Lower lobe of right lung (tissue), 2 donors: ENCODE results near the gene SOCS3. TPM values are rescaled to one million over a fixed set of nuclear protein-coding genes. Genes with fewer than 3 reads are reported as not detected.

Experiments used
- ATAC-seq, 2 donors: fragments of 200-7000 bp; cut with Tn5 transposase; one replicate each; pipeline ENCODE4 v1.9.1; 2020 to 2022; ENCODE audit warnings: mild to moderate bottlenecking in 2 of 2, moderate library complexity in 2 of 2
- DNase-seq: peaks from one replicate; pipeline ENCODE4 v3.0.0-alpha.2; 2020
- H3K27ac ChIP-seq: fragments of 200-600 bp; one replicate; pipeline ENCODE4 v1.8.0; 2022
- H3K27me3 ChIP-seq: fragments of 200-600 bp; one replicate; pipeline ENCODE4 v1.8.0; 2022; ENCODE audit warnings: low read depth
- H3K36me3 ChIP-seq: fragments of 200-600 bp; one replicate; pipeline ENCODE4 v1.8.0; 2022; ENCODE audit warnings: mild to moderate bottlenecking
- H3K4me1 ChIP-seq: fragments of 200-600 bp; one replicate; pipeline ENCODE4 v1.8.0; 2022
- H3K4me3 ChIP-seq: fragments of 200-600 bp; one replicate; pipeline ENCODE4 v1.8.0; 2022; ENCODE audit warnings: mild to moderate bottlenecking
- H3K9me3 ChIP-seq: fragments of 200-600 bp; one replicate; pipeline ENCODE4 v1.8.0; 2022
- CTCF ChIP-seq: fragments of 200-600 bp; IDR thresholded peaks from one replicate; pipeline ENCODE4 v1.8.0; 2022; ENCODE audit warnings: antibody characterized with exemption, mild to moderate bottlenecking
- intact Hi-C: fragments of 100-400 bp; cut with DNase I; formaldehyde crosslinking; loops from one replicate; pipeline ENCODE4 v1.11.0; 2022
- total RNA-seq: library from RNA; stranded (reverse); fragmentation: NEBNext Ultra II Directional; extraction: Animal tissue kit (Norgen Biotek cat#: 25700); gene quantifications from one replicate; pipeline ENCODE4 v1.2.1, GENCODE V29; 2021
- donor health status: DM: no; HTN: yes; CAD: no; lungs with severe emphysema.

Gene SOCS3
- total RNA-seq, 1 donor from 2014 or later: 69.5 TPM

DNA sequence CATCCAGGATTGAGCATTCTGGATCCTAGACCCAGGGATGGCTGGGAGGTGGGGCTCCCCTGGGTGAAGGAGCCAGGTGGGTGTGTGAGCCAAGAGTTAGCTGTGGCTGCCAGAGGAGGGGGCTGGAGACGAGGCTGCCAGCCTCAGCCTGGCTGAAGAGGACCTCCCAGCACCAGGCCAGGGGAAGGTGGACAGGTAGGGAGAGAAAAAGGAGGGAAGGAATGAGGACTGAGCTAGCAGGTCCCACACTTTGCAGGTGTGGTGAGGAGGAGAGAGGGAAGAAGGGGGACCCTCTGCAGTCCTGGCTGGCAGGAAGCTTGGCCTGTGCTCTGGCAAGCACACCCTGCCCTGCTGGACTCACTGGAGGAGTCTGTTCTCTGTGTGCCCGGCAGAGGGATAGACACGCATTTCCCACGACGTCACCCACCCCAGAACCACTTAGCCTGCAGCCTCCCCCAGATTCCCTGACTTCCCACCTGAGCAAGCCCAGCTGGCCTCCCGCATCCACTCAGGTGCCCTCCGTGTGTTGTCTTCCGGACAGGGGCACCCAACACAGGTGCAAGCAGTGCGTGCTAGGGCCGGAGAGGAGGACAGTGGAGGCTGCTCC, 42.0 kb downstream of the SOCS3 start:
- ATAC-seq (no peak), DNase-seq (no peak)
- no peak for TF ChIP-seq CTCF
- peak overlapping the region; percentile 39 for H3K27ac ChIP-seq
- H3K9me3 ChIP-seq: no peaks in the 10 kb centered on the region
- H3K27me3 ChIP-seq: no peaks in the 10 kb centered on the region
- intact Hi-C loops: no loop called here
- H3K4me3 ChIP-seq: no peak overlapping the region
- H3K36me3 ChIP-seq: no peaks in the 10 kb centered on the region
- peaks cover 51% of the 10 kb centered on the region for H3K4me1 ChIP-seq

GRCh38 chr17:78316867-78317789, 42.7 kb downstream of the SOCS3 start:
- no peaks in the 10 kb centered on the region for H3K9me3 ChIP-seq
- peak overlapping the region; percentile 84 for H3K27ac ChIP-seq
- ATAC-seq: peak; percentile 45 to 72
- H3K27me3 ChIP-seq: no peaks in the 10 kb centered on the region
- intact Hi-C loops: no loop called here
- H3K4me1 ChIP-seq: peaks cover 44% of the 10 kb centered on the region
- no peak overlapping the region for H3K4me3 ChIP-seq
- H3K36me3 ChIP-seq: no peaks in the 10 kb centered on the region
- TF ChIP-seq CTCF: no peak
- peak; percentile 77 for DNase-seq

DNA sequence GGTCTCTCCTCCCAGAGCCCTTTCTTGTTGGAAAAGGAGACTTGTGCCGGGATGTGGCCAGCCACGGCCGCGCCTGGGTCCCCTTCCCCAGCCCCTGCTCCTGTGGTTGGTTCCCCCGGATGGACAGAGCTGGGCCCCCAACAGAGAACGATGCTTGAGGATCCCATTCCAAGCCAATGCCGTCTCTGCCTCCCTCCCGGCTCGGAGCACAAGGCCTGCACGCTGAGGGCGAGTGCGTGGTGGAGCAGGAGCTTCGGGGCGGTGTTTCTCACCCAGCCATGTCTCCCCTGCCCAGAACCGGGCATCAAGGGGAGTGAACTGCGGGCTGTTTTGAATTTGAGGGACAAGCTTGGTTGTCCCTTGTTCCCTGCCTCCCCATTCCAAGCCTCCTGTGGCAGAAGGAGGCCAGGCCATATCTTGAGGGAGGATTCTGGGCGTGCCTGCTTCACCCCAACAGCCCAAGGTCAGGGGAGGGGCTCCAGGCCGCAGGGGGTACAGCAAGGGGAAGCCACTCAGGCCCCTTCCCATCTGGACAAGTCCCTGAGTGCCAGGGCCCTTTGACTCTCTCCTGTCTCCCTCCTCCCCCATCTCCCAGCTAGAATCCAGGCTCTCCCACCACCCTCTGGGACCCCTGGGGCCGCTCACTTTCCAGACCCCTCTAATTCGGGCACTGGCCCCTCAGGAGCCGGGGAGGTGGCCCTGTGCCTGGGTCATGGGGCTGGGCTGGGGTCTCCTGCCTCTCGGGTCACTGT, 43.6 kb downstream of the SOCS3 start:
- H3K9me3 ChIP-seq: no peaks in the 10 kb centered on the region
- no peak for ATAC-seq
- peaks cover 44% of the 10 kb centered on the region for H3K4me1 ChIP-seq
- no peaks in the 10 kb centered on the region for H3K27me3 ChIP-seq
- intact Hi-C loops: no loop called here
- peak overlapping the region; percentile 84 for H3K27ac ChIP-seq
- no peak overlapping the region for H3K4me3 ChIP-seq
- H3K36me3 ChIP-seq: no peaks in the 10 kb centered on the region
- DNase-seq: no peak
- no peak for TF ChIP-seq CTCF

GRCh38 chr17:78315355-78316114, 44.3 kb downstream of the SOCS3 start:
- TF ChIP-seq CTCF: no peak
- H3K27ac ChIP-seq: peak overlapping the region; percentile 84
- peaks cover 44% of the 10 kb centered on the region for H3K4me1 ChIP-seq
- no peaks in the 10 kb centered on the region for H3K9me3 ChIP-seq
- no peaks in the 10 kb centered on the region for H3K36me3 ChIP-seq
- H3K4me3 ChIP-seq: no peak overlapping the region
- peak; percentile 63 to 77 for ATAC-seq
- intact Hi-C loops: no loop called here
- no peaks in the 10 kb centered on the region for H3K27me3 ChIP-seq
- peak; percentile 76 for DNase-seq
